GM18951 (cell line): ENCODE results near the gene FAM53A.
"Not testable (repeated sequence)": the region's sequence is repeated elsewhere in the genome, so short reads cannot be mapped to it uniquely, and the experiment has no call there.

Source experiments
- POLR2A ChIP-seq: IDR thresholded peaks from 4 replicates; pipeline ENCODE4 v1.6.1; 2011; ENCODE audit warnings: mild to moderate bottlenecking; ENCODE audit not compliant: insufficient read length, insufficient read depth; ENCODE audit errors: extremely low read depth
- in situ Hi-C: fragments of 300-500 bp; cut with MboI; formaldehyde crosslinking; loops from one replicate; pipeline ENCODE4 v1.12.0; 2022; ENCODE audit warnings: low sequenced_read_pairs, mixed read lengths, inconsistent platforms; ENCODE audit not compliant: unreplicated experiment

FAM53A gene

GRCh38 chr4:1655081-1655480 lies 29.0 kb downstream of the FAM53A start:
- TF ChIP-seq POLR2A, result no peak
- in situ Hi-C loops, result no loop called here

DNA sequence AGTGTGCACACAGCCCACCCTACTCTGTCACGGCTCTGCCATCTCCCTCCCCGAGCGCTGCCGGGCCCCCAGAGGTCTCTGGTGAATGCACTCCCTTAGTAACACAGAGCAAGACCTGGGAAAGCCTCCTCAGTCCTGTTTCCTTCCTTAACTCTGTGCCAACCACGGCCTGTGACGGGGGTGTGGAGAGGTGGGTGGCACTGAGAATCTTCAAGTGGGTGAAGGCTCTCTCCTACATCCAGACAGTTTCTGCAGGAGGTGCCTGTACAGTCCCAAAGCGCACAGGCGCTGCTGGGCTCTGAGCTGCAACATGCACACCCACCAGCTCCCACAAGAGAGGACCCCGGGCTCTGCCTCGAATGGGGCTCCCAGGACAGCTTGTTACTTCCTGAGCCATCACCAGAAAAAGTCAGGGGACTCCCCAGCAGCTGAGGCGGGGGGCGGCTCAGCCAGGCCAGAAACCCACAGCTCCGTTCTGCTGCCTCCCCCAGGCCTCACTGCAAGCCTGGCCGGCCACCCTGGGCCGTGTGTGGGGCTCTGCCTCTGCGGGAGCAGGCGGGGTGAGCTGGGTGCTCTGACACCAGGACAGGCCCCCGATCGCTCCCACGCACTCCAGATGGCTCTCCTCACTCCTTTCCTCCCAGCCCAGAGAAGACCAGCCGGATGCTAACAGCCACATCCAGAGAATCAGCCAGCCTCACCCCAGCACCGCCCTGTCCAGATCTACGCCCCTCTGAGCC lies 29.7 kb downstream of the FAM53A start:
- in situ Hi-C loops, result no loop called here
- TF ChIP-seq POLR2A, result no peak

GRCh38 chr4:1653776-1654175 lies 30.3 kb downstream of the FAM53A start:
- in situ Hi-C loops, result no loop called here
- TF ChIP-seq POLR2A, result no peak

GRCh38 chr4:1652088-1652487 lies 32.0 kb downstream of the FAM53A start:
- in situ Hi-C loops, result no loop called here
- TF ChIP-seq POLR2A, result no peak

DNA sequence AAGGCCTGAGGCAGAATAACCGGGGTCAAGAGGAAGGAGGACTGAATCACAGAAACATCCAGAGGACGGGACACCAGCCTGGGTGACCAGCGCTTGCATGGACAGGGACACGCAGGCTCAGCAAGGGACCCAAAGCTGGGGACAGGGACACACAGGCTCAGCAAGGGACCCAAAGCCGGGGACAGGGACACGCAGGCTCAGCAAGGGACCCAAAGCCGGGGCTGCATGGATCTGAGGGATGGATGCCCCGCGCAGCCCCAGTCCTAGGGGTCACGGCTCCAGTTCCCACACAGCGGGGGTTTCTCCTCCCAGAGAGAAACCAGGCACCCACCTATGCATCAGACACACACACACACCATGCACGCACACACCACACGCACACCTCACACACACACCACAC lies 32.5 kb downstream of the FAM53A start:
- TF ChIP-seq POLR2A, result no peak
- in situ Hi-C loops, result no loop called here

- no peak for TF ChIP-seq POLR2A
- in situ Hi-C loops, result no loop called here
These were observed 35.2 kb downstream of the FAM53A start for GRCh38 chr4:1648962-1649361.

GRCh38 chr4:1647432-1647831 lies 36.7 kb downstream of the FAM53A start:
- in situ Hi-C loops, result no loop called here
- no peak for TF ChIP-seq POLR2A

GRCh38 chr4:1646690-1647089 lies 37.4 kb downstream of the FAM53A start:
- in situ Hi-C loops, result no loop called here
- TF ChIP-seq POLR2A, result no peak

GRCh38 chr4:1644891-1645657 lies 39.0 kb downstream of the FAM53A start:
- in situ Hi-C loops, result no loop called here

DNA sequence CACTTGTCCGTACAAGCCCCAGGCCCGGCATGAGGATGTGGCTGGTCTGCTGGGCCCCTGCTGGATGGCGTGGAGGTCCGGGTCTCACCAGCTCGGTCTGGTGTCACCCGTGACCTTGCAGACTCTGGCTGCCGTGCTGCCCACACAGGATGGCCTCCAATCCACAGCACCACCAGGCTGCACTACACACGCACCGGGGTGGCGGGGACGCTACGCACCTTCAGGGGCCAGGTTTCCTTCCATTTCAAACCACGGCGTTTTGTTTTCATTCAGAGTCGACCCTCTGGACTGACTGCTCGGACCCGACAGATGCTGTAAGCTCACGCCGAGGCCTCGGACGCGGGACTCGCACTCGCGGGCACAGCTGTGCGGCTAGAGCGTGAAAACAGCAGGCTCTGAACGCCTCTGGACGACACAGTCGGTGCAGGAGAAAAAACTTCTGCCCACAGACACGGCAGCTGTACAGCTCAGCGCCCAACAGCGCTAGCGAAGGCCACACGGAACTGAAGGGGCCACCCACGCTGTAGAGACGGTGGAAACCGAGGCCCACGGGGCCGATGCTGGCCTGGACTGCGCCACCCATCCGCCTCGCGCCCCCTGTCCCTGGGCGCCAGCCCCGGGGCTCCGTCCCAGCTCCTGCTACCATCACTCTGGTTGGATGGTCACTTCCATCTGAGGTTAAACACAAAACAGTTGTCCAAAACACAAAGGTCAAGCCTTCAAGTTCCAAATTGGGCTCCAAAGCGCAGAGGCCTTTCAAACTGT lies 40.0 kb downstream of the FAM53A start:
- in situ Hi-C loops, result no loop called here
- no peak for TF ChIP-seq POLR2A

More at GRCh38 chr4:1644891-1645657, 39.0 kb downstream of the FAM53A start:
- TF ChIP-seq POLR2A, result no peak

- in situ Hi-C loops, result no loop called here
- no peak for TF ChIP-seq POLR2A
These were observed 41.7 kb downstream of the FAM53A start for GRCh38 chr4:1642196-1642951.

- in situ Hi-C loops, result no loop called here
- no peak for TF ChIP-seq POLR2A
These were observed 42.4 kb downstream of the FAM53A start for GRCh38 chr4:1641671-1642070.

GRCh38 chr4:1640716-1641503 lies 43.2 kb downstream of the FAM53A start:
- in situ Hi-C loops, result not testable (repeated sequence)
